GM21515 (cell line): ENCODE results near the gene NGF.

Experiments used
- ATAC-seq: cut with Tn5 transposase; IDR thresholded peaks from one replicate; pipeline ENCODE4 v1.9.1; 2021; ENCODE audit not compliant: unreplicated experiment

NGF gene

GRCh38 chr1:115283249-115283648, 54.8 kb downstream of the NGF start:
- no peak for ATAC-seq

GRCh38 chr1:115282807-115283208, 55.2 kb downstream of the NGF start:
- ATAC-seq: no peak

GRCh38 chr1:115281143-115281542, 56.9 kb downstream of the NGF start:
- ATAC-seq: no peak

- no peak for ATAC-seq
Observed at GRCh38 chr1:115280064-115280463, 58.0 kb downstream of the NGF start.

- ATAC-seq: no peak
Observed at GRCh38 chr1:115278211-115278610, 59.8 kb downstream of the NGF start.

GRCh38 chr1:115277276-115277675, 60.8 kb downstream of the NGF start:
- no peak for ATAC-seq

- no peak for ATAC-seq
Observed at GRCh38 chr1:115275216-115275615, 62.8 kb downstream of the NGF start.

GRCh38 chr1:115274467-115274866, 63.6 kb downstream of the NGF start:
- no peak for ATAC-seq

GRCh38 chr1:115266729-115267421, 71.2 kb downstream of the NGF start:
- ATAC-seq: no peak

- ATAC-seq: no peak
Observed at GRCh38 chr1:115265099-115265498, 73.0 kb downstream of the NGF start.

GRCh38 chr1:115262886-115263285, 75.2 kb downstream of the NGF start:
- no peak for ATAC-seq

GRCh38 chr1:115261496-115261895, 76.6 kb downstream of the NGF start:
- no peak for ATAC-seq

GRCh38 chr1:115258302-115258866, 79.7 kb downstream of the NGF start:
- no peak for ATAC-seq

- ATAC-seq: no peak
Observed at GRCh38 chr1:115257591-115257990, 80.5 kb downstream of the NGF start.

- no peak for ATAC-seq
Observed at GRCh38 chr1:115255154-115255553, 82.9 kb downstream of the NGF start.

GRCh38 chr1:115252585-115252984, 85.5 kb downstream of the NGF start:
- no peak for ATAC-seq

- no peak for ATAC-seq
Observed at GRCh38 chr1:115251856-115252255, 86.2 kb downstream of the NGF start.

GRCh38 chr1:115251340-115251748, 86.7 kb downstream of the NGF start:
- ATAC-seq: no peak

- no peak for ATAC-seq
Observed at GRCh38 chr1:115246526-115246925, 91.5 kb downstream of the NGF start.

GRCh38 chr1:115245227-115245626, 92.8 kb downstream of the NGF start:
- ATAC-seq: no peak

- no peak for ATAC-seq
Observed at GRCh38 chr1:115242543-115242942, 95.5 kb downstream of the NGF start.

GRCh38 chr1:115241309-115241708, 96.7 kb downstream of the NGF start:
- ATAC-seq: no peak

- no peak for ATAC-seq
Observed at GRCh38 chr1:115240297-115240696, 97.8 kb downstream of the NGF start.
